ENCODE data around the gene KRTAP6-2.

Gene KRTAP6-2

DNA sequence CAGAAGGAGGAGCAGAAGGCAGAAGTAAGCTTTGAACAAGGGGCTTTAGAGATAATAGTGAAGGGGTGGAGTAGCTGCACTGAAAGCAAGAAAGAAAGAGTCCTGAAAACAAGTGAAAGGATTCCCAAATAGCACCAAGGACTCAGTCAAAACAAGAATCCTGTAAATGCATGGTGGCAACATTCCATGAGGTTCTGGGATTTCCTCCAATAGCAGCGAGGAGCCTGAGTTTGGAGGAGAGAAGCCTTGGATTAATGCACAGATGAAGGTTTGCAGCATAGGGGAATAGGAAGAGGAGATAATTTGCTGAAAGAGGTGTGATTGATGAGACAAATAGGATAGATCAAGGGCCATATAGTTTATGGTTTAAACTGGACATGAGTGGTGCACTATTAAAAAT is 19.4 kb downstream of the KRTAP6-2 start:
- DNase-seq (ENCODE audit: low read depth), result no peak
- TF ChIP-seq, protein P1, sequence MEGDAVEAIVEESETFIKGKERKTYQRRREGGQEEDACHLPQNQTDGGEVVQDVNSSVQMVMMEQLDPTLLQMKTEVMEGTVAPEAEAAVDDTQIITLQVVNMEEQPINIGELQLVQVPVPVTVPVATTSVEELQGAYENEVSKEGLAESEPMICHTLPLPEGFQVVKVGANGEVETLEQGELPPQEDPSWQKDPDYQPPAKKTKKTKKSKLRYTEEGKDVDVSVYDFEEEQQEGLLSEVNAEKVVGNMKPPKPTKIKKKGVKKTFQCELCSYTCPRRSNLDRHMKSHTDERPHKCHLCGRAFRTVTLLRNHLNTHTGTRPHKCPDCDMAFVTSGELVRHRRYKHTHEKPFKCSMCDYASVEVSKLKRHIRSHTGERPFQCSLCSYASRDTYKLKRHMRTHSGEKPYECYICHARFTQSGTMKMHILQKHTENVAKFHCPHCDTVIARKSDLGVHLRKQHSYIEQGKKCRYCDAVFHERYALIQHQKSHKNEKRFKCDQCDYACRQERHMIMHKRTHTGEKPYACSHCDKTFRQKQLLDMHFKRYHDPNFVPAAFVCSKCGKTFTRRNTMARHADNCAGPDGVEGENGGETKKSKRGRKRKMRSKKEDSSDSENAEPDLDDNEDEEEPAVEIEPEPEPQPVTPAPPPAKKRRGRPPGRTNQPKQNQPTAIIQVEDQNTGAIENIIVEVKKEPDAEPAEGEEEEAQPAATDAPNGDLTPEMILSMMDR (conservative IDR thresholded peaks at IDR 0.05; ENCODE audit: low read depth, low read length), result no peak
- no peak overlapping the region for H3K4me3 ChIP-seq (ENCODE audit: low read length)

DNA sequence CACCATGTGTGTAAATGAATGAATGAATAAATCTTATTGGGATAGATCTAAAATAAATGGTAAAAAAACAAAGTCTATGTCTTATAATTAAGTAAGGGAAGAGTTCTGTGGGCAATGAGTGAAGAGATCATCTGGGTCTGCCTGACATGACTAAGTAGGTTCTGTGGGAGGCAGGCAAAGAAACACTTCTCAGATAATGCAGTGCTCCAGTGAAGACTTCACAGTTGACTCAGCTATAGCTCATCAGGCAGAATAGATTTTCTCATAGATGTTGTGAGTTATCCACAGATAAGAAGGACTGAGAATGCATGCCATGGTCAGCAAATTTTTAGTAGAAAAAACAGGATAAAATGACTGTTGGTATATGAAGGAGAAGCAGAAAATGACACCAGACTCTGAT is 20.9 kb downstream of the KRTAP6-2 start:
- DNase-seq (ENCODE audit: low read depth), result no peak
- TF ChIP-seq, protein P1 (conservative IDR thresholded peaks at IDR 0.05; ENCODE audit: low read depth, low read length), result no peak
- no peak overlapping the region for H3K4me3 ChIP-seq (ENCODE audit: low read length)

DNA sequence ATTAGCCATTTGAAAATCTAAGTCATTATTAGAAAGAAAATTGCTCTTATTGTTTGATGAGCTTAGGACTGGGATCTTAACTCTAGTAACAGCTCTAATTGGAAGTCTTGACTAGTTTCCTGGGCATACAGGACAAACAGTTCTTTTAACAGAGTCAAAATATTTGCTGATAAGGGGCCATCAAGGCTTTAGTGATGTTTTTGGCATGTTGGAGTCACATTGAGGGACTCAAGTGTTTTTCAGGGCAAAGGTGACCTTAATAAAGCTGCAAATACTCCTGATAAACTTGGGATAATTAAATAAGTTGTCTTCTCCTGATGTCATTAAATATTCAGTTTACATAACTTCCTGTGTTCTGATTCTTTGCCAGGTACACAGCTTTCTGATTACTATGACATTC is 31.1 kb downstream of the KRTAP6-2 start:
- H3K4me3 ChIP-seq (ENCODE audit: low read length), result no peak overlapping the region
- TF ChIP-seq, protein P1 (conservative IDR thresholded peaks at IDR 0.05; ENCODE audit: low read depth, low read length), result no peak
- no peak for DNase-seq (ENCODE audit: low read depth)

DNA sequence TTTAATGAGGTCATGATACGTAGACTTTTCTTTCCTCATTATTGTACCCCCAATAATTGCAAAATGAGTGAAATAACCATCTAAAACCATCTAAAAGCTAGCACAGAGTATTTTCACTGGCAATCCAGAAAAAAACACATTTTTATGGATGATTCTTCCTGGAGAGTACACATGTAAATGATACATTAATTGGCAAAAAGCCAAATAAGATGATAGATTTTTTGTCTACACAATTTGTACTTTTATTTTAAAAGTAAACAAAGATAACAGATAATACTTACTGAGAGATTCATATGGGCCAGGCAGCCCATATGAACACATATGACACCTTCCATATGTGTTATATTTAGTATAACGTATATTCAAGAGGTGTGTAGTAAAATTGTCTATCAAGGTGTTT is 35.1 kb downstream of the KRTAP6-2 start:
- TF ChIP-seq, protein P1 (conservative IDR thresholded peaks at IDR 0.05; ENCODE audit: low read depth, low read length), result no peak
- no peak overlapping the region for H3K4me3 ChIP-seq (ENCODE audit: low read length)
- no peak for DNase-seq (ENCODE audit: low read depth)

DNA sequence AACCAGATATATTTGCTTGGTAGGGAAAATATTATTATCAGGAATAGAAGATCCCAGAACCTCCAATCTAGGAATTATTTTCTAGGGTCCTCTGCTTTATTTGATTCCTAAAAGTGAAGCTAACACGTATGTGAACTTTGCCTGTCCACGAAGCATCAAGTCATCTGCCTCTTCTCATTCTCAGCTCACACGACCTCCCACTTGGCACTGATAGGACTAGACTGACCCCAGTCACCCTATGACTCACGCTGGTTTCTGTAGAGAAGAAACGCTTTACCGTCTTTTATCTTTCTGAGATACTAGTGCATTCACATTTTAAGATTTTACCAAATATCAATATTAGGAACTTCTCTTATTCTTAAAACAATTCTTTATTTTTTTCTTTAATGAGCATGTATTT is 35.6 kb downstream of the KRTAP6-2 start:
- no peak overlapping the region for H3K4me3 ChIP-seq (ENCODE audit: low read length)
- no peak for DNase-seq (ENCODE audit: low read depth)
- TF ChIP-seq, protein P1 (conservative IDR thresholded peaks at IDR 0.05; ENCODE audit: low read depth, low read length), result no peak

DNA sequence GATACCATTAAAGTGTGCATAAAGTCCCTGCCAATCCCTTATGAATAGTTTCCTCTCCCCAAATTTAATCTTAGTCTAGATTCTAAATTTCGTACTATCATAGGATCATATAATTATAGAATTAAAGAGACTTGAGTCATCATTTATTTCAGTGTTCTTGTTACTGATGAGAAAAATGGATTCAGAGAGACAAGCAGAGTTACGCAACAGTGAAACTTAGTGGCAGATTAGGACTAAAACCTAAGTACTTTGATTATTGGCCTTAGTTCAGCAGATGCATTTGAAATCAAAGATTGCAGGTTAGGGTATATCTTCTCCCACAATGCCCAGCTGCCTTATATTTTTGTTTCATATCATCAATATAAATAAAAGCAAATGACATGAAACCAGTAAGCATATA is 36.7 kb downstream of the KRTAP6-2 start:
- TF ChIP-seq, protein P1 (conservative IDR thresholded peaks at IDR 0.05; ENCODE audit: low read depth, low read length), result no peak
- no peak for DNase-seq (ENCODE audit: low read depth)
- no peak overlapping the region for H3K4me3 ChIP-seq (ENCODE audit: low read length)

DNA sequence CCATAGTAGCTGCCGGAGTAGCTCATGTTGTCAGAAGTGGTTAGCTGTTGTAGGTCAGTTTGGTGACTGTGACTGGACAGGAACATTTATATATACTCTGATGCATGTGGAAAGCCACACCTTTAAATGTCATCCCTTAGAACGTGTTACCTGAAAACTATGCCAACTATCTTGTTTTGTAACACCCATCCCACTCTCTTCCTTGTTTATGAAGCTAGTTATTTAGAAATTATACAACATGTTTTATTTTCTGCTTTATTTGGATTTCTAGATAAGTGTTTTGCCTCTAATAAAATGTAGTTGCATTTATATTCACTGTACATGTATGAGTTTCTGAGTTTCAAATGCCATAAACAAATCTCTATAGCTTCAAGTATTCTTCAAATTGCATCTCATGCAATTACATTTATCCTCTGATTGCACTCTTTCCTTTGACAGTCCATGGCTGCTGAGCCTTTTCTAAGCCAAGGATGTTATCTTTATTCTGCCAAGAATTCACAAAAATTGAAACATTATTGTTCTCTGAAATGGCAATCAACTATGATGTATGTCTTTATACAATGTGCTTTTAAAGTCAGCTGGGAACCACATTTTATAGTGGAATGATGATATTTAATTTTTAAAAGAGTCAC is 37.3 kb downstream of the KRTAP6-2 start, which contains the start of gene KRTAP19-7:
Gene KRTAP19-7 (minus strand): TSS at position 51 of the 632 bp plus-strand sequence. CDS start 25 bp downstream, at position 26.
- H3K4me3 ChIP-seq (ENCODE audit: low read length), result no peak within 1 kb of the TSS
- TF ChIP-seq, protein P1 (conservative IDR thresholded peaks at IDR 0.05; ENCODE audit: low read depth, low read length), result no peak
- DNase-seq (ENCODE audit: low read depth), result no peak
